Dedifferentiated amniotic fluid mesenchymal stem cell (primary cell): Measurements from ENCODE around the gene PTEN.

Experiments used
- DNase-seq: peaks from one replicate; pipeline ENCODE4 v3.0.0-alpha.2; 2016; ENCODE audit errors: extremely low spot score

Gene PTEN

DNA sequence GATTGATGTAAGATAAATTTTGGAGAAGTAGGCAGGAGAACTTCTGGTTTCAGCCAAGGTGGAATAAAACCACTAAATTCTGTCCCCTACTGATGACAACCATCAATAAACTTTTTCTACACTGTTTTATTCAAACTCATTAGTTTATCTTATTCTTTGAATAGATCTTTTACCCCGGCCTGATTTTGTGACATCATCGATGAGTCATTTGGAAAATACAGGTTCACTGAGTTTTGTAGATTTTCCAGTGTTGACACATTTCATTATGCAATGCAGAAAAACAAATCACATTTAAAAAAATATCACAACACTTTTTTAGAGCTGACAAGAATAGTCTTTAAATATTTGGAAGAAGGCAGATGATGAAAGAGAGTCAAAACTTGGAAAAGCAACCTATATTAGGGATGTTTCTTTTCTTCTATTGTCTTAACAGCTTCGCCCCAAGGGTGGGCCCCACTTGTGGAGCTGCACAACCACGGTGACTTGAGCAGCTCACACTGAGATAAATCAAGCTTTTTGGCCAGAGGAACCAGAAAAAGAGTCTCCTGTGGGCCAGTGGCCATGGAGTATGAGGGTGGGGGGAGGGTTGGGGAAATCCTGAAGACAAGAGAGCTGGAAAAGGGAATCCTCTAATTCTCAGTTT, 112.8 kb downstream of the PTEN start:
- DNase-seq: no peak

DNA sequence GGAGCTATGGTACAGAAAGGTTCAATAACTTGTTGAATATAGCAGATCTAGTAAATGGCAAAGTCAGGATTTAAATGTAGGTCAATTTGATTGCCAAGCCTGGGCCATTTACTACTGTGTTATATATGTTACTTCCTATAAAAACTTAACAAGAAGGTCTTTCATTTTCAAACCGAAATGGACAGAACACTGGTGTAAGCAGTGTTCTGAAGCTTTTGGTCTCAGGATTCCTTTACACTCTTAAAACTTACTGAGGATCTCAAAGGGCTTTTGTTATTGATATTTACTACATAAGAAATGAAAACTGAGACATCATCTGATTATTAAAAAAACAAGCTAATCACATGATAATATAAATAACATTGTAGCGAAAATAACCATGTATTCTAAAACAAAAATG, 114.7 kb downstream of the PTEN start:
- DNase-seq: no peak

DNA sequence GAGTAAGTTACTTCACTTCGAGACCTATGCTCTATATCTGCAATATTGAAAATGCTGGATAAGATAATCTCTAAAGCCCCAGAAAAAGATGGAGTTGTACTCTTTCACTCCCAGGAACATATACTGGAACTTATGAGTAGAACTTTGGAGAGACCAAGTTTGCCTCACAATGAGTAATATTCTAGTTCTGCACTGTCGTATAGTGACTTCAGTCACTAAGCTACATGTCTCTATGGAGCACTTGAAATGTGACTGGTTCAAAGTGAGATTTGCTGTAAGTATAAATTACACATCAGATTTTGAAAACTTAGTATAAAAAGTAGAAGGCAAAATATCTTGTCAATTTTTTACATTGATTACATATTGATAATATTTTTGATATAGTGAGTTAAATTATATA, 116.4 kb downstream of the PTEN start:
- no peak for DNase-seq

DNA sequence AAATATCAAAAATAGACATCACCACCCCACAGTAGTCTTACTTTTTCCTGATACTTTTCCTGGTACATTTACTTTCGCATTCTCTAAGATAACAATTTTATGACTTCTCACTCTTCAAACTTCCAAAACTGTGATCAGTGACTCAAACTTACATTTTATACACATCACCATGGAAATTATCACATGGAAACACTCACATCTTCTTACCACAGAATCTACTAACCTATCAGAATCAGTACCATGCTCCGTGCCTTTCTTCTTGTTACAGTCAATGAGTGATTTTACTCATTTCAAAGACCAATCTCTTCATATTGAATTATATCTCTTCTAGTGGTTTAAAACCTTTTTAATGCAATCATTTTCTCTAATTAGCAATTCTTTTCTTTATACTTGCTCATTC, 120.3 kb downstream of the PTEN start:
- DNase-seq: no peak

DNA sequence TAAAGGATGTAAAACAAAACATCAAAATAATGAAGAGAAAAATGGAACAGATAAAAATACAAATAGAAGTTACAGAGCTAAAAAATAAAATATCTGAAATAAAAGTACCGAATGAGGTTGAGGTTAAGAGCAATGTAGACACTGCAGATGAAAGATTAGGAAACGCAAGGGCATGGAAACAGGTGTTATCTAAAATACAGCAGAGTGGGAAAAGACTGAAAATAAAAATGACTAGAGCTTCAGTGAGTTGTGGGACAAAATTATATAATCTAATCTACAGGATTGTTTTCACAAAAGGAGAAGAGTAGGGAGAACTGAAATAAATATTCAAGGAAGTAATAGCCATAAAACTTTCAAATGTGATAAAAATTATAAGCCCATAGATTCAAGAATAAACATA, 123.8 kb downstream of the PTEN start:
- no peak for DNase-seq

DNA sequence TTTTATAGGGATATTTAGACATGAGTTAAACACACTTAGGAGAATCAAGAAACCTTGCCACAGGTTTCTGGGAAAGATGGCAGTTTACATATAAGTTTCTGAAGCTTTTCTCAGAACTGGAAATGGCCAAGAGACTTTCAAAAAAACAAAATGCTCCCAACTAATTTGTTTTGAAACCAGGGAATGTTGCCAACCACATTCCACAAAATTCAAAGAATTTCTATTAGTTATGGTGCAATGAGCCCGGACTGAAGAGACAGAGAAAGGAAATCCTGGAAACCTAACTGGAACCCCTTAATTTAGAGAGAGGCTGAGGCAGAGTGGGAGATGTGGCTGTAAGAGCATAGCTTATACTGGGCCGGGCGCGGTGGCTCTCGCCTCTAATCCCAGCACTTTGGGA, 128.5 kb downstream of the PTEN start:
- no peak for DNase-seq

DNA sequence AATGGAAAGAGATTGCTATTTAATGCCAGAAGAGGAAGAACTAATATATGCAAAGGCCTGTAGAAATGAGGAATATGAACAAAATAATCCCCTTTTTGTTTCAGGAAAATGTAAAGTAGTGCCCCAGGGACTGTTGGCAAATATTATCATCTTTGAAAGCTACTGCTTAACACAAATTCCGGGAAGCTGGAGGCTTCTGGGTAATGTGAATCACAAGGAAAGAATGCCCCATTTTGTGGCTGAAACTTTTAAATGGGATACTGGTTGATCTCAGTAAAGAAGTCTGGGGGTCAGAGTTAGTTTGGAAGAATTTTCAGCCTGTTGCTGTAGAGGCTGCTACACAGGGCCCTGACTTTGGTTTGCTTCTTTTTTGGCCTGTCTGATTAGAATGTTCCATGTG, 141.0 kb downstream of the PTEN start:
- DNase-seq: no peak

DNA sequence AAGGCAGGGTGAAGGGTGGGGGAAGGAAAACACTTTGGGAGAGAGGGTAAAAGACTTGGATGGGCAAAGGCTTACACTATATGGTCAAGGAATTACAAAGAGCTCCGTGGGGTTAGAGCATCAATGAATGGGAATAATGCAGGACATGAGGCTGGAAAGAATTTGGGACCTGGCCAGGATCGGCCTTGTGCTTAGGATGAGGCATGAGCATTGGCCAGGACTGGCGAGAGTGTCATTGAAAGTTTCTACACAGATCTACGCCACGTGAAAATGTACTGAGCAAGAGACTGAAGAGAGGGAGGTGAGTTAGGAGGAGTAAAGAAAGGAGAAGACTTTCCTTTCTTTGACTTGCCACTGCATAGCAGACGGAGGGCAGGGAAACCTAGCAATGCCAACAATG, 142.8 kb downstream of the PTEN start:
- no peak for DNase-seq

DNA sequence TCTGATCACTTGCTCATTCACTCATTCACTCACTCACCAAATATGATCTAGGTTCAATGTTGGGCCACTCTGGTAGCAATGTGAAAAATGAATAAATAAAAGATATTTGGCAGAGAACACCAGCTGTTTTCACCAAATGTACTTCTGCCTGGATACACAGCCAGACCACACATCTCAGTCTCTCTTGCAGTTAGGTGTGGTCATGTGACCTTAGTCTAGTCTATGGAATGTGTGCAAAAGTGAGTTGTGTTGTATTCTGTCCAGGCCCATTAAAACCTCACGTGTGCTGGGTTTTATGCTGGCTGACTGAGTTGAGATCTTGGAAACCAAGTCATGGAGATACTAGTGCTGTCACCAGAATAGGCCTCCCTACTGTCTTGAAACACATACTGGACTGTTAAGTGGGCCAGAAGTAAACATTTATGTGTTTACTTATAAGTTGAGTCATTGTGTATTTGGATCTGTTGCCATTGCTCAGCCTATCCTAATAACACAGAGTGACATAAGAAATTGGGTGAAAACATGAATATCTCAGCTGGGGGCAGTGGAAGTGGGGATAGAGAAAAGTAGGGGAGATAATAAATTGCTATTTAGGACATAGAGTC, 145.5 kb downstream of the PTEN start:
- DNase-seq: no peak

DNA sequence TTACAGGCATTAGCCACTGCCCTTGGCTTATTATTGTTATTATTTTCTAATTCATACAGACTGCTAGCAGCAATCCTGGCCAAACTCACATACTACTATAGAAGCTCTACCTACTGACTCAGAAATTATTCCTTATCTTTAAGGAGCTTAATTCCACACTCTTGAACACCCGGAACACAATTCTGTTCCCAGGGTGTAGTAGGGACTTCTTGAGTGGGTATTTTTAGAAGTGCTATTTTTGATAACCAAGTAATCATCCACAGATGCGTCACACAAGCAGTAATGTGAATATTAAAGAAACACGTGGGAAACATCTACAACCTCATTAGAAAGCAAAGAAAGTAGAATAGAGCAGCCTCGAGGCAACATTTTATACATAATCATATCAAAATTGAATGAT, 149.2 kb downstream of the PTEN start:
- no peak for DNase-seq

DNA sequence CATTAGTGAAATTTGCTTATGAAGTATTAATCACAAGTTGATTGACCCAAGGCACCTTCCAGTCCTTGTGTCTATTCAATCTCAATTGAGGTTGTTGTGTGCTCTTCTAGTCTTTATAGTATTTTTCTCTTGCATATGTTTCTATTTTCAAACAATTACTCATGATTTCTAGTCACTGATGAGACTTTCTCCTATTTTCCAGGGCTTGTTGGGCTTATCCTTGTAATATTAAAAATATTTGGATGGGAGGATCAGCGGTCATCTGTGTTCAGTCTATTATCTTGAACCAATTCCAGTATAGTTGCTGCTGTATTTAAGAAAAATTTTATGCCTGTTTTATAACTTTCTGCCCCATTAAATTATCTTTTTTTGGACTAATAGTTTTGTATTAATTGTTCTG, 154.4 kb downstream of the PTEN start:
- no peak for DNase-seq

DNA sequence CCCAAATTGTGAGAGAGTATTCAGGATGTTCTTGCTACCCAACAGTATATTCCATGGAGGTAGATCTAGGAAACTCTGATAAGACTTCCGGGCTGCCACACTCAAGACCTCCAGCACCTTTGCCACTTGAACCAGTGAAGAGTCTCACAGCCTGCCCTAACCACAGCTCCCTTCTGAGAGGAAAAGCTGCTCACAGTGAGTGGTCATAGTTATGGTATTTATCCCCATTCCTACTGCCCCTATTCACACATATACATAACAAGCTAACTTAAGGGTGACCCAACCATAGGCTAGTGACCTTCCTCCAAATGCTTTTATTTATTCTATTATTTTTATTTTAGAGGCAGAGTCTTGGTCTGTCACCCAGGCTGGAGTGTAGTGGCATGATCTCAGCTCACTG, 156.3 kb downstream of the PTEN start:
- no peak for DNase-seq
